Transverse colon (tissue), 4 donors: Measurements from ENCODE around the gene FAM114A1. TPM values are rescaled to one million over a fixed set of nuclear protein-coding genes. Genes with fewer than 3 reads are reported as not detected.

Experiments
- DNase-seq: peaks from one replicate; pipeline ENCODE4 v3.0.0-alpha.2; 2019
- H3K27ac ChIP-seq, 4 donors: fragments of 200-600 bp; sonication (generic); 2 replicates each; pipeline ENCODE4 v1.5.1; 2016 to 2018; ENCODE audit warnings: inconsistent platforms in 4 of 4
- H3K27me3 ChIP-seq: fragments of 200-600 bp; sonication (generic); 2 replicates; pipeline ENCODE4 v1.5.1; 2017; ENCODE audit warnings: inconsistent platforms
- H3K36me3 ChIP-seq, 4 donors: fragments of 200-600 bp; sonication (generic); 2 replicates each; pipeline ENCODE4 v1.5.1; 2017 to 2019; ENCODE audit warnings: inconsistent platforms in 4 of 4
- H3K4me1 ChIP-seq, 4 donors: fragments of 200-600 bp; sonication (generic); 2 replicates each; pipeline ENCODE4 v1.5.1; 2017 to 2020; ENCODE audit warnings: inconsistent platforms in 4 of 4
- H3K4me3 ChIP-seq, 4 donors: fragments of 200-600 bp; sonication (generic); 1 replicate in 1 of 4; 2 replicates in 3 of 4; pipeline versions ENCODE4 v1.5.1 to v1.6.1; 2017 to 2019; ENCODE audit warnings: inconsistent platforms in 4 of 4
- H3K9me3 ChIP-seq, 2 donors: fragments of 200-600 bp; sonication (generic); 2 replicates each; pipeline ENCODE4 v1.5.1; 2017 to 2019; ENCODE audit warnings: inconsistent platforms in 2 of 2
- EP300 ChIP-seq: sonication (generic); formaldehyde crosslinking; IDR thresholded peaks from one replicate; pipeline ENCODE4 v1.6.1; 2017; ENCODE audit warnings: antibody characterized with exemption, low read depth
- POLR2A ChIP-seq: fragments of 450-650 bp; IDR thresholded peaks from one replicate; pipeline ENCODE4 v1.6.1; 2016; ENCODE audit warnings: antibody characterized with exemption, mild to moderate bottlenecking, moderate library complexity
- POLR2AphosphoS5 ChIP-seq, 3 donors: sonication (generic); formaldehyde crosslinking; IDR thresholded peaks; one replicate each; pipeline ENCODE4 v1.6.1; 2016; ENCODE audit warnings: antibody characterized with exemption in 3 of 3
- WGBS, 2 donors: methylation state at CpG; one replicate each; pipeline ENCODE4 v1.1.5; 2018; ENCODE audit warnings: low coverage in 1 of 2; 5-methylcytosine and 5-hydroxymethylcytosine counted together
- in situ Hi-C, 4 donors: fragments of 200-750 bp; cut with MboI; loops; one replicate each; pipeline versions ENCODE4 v1.15.0 to v1.15.1; 2017; ENCODE audit warnings: low sequenced_read_pairs in 3 of 4, low pct_ligation_motif_present in 1 of 4, low pct_unique_long_range_greater_than_20kb in 1 of 4
- intact Hi-C: fragments of 100-400 bp; cut with DNase I; formaldehyde crosslinking; loops from one replicate; pipeline ENCODE4 v1.15.1; 2023; ENCODE audit warnings: low total_unique reads
- total RNA-seq, 4 donors: library from RNA; depleted of rRNA; stranded (reverse); fragments of >200 nt; gene quantifications; one replicate each; pipeline ENCODE4 v1.1.0, GENCODE V29; 2016
- TF ChIP-seq, protein P1 (sequence below), 5 experiments: fragments of 200-600 bp in 3 of 5; fragments of 450-650 bp in 2 of 5; sonication (generic) in 3 of 5; IDR thresholded peaks; 1 replicate in 2 of 5; 2 replicates in 3 of 5; pipeline ENCODE4 v1.5.1; 2016 to 2017; ENCODE audit warnings: antibody characterized with exemption in 5 of 5, inconsistent platforms in 3 of 5, mild to moderate bottlenecking in 2 of 5, moderate library complexity in 1 of 5

FAM114A1 gene
- total RNA-seq, 4 donors from 2014 or later: 52.4 to 121 (median 115) TPM

DNA sequence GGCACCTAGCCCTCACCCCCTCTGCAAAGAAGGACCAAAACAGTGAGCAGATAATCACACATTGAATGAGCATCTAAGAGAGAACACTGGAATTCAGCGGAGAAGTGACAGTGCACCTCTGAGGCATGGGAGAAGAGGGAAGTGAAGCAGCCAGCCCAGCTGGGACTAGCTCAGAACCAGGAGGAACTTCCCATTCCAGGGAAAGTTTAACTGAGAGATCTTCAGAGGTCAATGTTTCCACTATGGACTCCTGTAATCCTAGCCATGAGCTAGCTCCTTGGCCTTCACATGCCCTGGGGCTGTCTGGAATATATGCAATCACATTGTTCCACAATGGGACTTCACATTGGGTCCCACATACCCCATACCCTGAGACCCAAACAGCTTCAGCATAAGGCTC lies 35.4 kb upstream of the FAM114A1 start:
- WGBS, 2 donors: 95 to 100% methylated on average over 1 of the region's 1 CpG
- peaks cover 9 to 13% of the 10 kb centered on the region in 2 donors for H3K9me3 ChIP-seq
- no peaks in the 10 kb centered on the region for H3K4me1 ChIP-seq
- intact Hi-C loops (no loop called here), in situ Hi-C loops (no loop called here)
- no peak overlapping the region for H3K27ac ChIP-seq
- no peaks in the 10 kb centered on the region for H3K27me3 ChIP-seq
- DNase-seq: no peak
- no peak overlapping the region for H3K4me3 ChIP-seq
- no peaks in the 10 kb centered on the region for H3K36me3 ChIP-seq
- TF ChIP-seq POLR2AphosphoS5 (IDR thresholded peaks at IDR 0.05) (no peak), EP300 (no peak), POLR2A (no peak)
- TF ChIP-seq, protein P1, sequence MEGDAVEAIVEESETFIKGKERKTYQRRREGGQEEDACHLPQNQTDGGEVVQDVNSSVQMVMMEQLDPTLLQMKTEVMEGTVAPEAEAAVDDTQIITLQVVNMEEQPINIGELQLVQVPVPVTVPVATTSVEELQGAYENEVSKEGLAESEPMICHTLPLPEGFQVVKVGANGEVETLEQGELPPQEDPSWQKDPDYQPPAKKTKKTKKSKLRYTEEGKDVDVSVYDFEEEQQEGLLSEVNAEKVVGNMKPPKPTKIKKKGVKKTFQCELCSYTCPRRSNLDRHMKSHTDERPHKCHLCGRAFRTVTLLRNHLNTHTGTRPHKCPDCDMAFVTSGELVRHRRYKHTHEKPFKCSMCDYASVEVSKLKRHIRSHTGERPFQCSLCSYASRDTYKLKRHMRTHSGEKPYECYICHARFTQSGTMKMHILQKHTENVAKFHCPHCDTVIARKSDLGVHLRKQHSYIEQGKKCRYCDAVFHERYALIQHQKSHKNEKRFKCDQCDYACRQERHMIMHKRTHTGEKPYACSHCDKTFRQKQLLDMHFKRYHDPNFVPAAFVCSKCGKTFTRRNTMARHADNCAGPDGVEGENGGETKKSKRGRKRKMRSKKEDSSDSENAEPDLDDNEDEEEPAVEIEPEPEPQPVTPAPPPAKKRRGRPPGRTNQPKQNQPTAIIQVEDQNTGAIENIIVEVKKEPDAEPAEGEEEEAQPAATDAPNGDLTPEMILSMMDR (IDR thresholded peaks at IDR 0.05): no peak

DNA sequence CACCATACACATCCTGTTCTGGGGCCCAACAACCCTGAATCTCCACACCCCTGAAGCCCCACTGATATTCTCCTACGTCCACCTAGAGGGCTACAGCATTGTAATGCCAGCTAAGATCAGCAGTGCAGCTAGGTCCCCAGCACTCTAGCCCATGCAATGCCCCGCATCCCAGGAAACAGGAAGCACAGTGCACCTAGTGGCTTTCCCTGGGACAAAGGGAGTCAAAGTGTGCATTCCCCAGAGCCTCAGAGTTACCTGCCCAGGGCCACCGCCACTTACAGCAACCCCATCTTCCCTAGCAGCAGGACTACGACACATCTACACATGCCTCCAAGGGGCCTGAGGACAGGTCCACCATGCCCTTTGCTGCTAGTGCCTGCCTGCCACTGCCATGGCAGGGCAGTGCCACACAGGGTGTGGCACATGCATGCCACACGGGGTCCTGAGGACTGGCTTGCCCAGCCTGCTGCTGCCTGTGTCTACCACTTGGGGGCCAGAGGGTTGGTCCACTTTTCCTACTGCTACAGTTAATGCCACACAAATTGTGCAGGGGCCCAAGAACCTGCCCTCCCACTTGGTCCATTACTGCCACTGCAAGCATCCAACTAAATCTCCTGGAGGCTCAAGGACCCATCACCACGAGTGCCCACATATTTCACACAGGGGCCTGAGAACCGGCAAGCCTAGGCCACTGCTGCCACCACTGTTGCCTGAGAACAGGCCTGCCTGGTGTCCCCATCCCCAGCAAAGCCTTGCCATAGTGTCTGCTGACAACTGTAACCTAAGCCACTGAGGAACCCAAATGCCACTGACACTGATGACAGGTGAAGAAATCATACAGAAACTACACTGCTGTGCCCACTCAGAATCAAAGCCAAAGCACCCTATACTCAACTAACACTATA lies 34.7 kb upstream of the FAM114A1 start:
- 83% methylated on average over 7 of the region's 7 CpGs; no CpG with 5 or more reads in 1 of the 2 donors for WGBS, 2 donors
- intact Hi-C loops: no loop called here

DNA sequence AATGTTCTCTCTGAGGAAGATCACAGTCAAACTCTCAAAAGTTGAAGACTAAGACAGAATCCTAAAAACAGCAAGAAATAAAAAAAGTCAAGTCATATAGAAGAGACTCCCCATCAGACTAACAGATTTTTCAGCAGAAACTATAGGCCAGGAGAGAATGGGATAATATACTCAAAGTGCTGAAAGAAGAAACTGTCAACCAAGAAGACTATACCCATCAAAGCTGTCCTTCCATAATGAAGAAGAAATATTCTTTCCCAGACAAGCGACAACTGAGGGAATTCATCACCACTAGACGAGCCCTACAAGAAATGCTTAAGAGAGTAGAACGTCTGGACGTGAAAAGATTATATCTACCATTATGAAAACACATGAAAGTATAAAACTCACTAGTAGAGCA lies 33.0 kb upstream of the FAM114A1 start:
- Histone ChIP-seq H3K4me1 (no peaks in the 10 kb centered on the region), H3K4me3 (no peak overlapping the region), H3K27me3 (no peaks in the 10 kb centered on the region), H3K27ac (no peak overlapping the region), H3K36me3 (no peaks in the 10 kb centered on the region), H3K9me3 (peaks cover 9 to 13% of the 10 kb centered on the region in 2 donors)
- no peak for DNase-seq
- TF ChIP-seq EP300: no peak
- TF ChIP-seq POLR2AphosphoS5 (IDR thresholded peaks at IDR 0.05): no peak
- no peak for TF ChIP-seq POLR2A
- TF ChIP-seq, protein P1 (IDR thresholded peaks at IDR 0.05): no peak
- intact Hi-C loops (no loop called here), in situ Hi-C loops (no loop called here)
- 94 to 98% methylated on average over 4 of the region's 4 CpGs for whole genome bisulfite sequencing, 2 donors

More for the DNA sequence above, 34.7 kb upstream of the FAM114A1 start:
- in situ Hi-C loops: no loop called here
- Histone ChIP-seq H3K36me3 (no peaks in the 10 kb centered on the region), H3K27ac (no peak overlapping the region), H3K27me3 (no peaks in the 10 kb centered on the region), H3K4me1 (no peaks in the 10 kb centered on the region), H3K9me3 (peaks cover 9 to 13% of the 10 kb centered on the region in 2 donors), H3K4me3 (no peak overlapping the region)
- DNase-seq: no peak
- no peak for TF ChIP-seq POLR2AphosphoS5 (IDR thresholded peaks at IDR 0.05)
- TF ChIP-seq EP300: no peak
- TF ChIP-seq POLR2A: no peak
- TF ChIP-seq, protein P1 (IDR thresholded peaks at IDR 0.05): no peak

DNA sequence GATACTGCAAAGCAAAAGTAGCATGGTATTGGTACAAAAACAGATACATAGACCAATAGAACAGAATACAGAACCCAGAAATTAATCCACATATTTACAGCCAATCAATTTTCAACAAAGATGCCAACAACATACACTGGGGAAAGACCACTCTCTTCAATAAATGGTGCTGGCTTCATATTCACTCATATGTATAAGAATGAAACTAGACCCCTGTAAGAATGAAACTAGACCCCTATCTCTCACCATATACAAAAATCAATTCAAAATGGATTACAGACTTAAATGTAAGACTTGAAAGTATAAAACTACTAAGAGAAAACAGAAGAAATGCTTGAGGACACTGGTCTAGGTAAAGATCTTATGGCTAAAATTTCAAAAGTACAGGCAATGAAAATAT lies 30.3 kb upstream of the FAM114A1 start:
- TF ChIP-seq, protein P1 (IDR thresholded peaks at IDR 0.05): no peak
- no peak for TF ChIP-seq POLR2A
- TF ChIP-seq POLR2AphosphoS5 (IDR thresholded peaks at IDR 0.05): no peak
- Histone ChIP-seq H3K9me3 (peaks cover 9 to 13% of the 10 kb centered on the region in 2 donors), H3K27ac (no peak overlapping the region), H3K36me3 (no peaks in the 10 kb centered on the region), H3K27me3 (no peaks in the 10 kb centered on the region), H3K4me3 (no peak overlapping the region), H3K4me1 (no peaks in the 10 kb centered on the region)
- in situ Hi-C loops (no loop called here), intact Hi-C loops (no loop called here)
- DNase-seq: no peak
